NK-92 (cell line): ENCODE measurements around the gene NCKAP1.
"Not testable (repeated sequence)": the region's sequence is repeated elsewhere in the genome, so short reads cannot be mapped to it uniquely, and the experiment has no call there.

Experiments
- DNase-seq: peaks from one replicate; lab custom pipeline; 2025; ENCODE audit not compliant: unreplicated experiment; lab: John Stamatoyannopoulos, UW

Gene NCKAP1

DNA sequence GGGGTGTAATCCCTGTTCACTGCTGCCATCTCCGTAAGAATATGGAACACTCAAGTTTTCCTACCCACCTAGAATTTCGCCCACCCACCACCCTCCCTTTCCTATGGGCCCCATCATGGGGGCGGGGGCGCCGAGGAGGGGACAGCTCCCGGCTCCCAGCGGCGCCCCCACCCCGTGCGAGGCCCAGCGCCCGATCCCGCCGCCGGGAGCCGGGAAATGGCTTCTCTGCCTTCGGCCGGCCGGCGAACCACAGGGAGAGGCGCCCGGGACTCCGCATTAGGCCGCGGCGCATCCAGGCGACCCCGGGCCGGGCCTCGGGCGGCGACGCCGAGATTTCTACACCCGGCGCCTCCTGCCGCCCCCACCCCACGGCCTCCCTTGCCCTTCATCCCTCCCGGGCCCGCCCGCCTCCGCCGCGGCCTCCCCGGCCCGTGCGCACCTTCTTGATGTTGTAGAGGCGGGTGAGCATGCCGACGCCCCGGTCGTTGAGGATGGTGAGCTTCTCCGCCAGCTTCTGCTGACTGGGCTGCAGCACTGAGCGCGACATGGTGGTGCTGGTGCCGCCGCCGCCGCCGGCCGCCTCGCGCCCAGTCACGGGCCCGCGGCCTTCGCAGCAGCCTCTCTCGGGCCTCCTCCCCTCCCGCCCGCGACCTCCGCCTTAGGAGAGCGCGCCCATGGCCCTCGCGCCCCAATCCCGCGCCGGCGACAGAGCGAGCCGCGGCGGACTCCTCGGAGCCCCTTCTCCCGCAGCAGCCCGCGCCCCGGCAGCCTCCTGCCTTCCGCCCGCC lies 510 bp downstream of the NCKAP1 start:
- DNase-seq: no peak

DNA sequence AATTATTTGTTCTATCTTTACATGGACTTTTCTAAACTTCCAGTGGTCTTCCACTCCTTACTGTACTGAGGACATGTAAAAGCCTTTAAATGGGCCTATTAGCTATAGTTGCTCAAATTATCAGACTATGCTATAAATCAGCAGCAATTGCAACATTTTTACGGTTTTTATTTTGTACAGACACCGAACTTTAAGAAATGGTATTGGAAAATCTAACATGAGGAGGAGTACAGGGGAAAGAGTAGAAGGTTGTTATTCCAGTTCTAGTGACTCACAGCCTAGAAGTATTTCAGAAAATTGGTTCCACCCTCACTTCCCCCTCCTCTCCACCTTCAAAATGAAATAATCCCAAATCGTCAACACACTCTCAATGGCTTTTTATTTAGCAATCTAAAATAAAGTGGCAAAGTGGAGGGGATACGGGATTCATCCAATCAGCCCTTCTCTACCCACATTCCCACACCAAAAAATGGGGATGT lies 1.1 kb downstream of the NCKAP1 start:
- no peak for DNase-seq

DNA sequence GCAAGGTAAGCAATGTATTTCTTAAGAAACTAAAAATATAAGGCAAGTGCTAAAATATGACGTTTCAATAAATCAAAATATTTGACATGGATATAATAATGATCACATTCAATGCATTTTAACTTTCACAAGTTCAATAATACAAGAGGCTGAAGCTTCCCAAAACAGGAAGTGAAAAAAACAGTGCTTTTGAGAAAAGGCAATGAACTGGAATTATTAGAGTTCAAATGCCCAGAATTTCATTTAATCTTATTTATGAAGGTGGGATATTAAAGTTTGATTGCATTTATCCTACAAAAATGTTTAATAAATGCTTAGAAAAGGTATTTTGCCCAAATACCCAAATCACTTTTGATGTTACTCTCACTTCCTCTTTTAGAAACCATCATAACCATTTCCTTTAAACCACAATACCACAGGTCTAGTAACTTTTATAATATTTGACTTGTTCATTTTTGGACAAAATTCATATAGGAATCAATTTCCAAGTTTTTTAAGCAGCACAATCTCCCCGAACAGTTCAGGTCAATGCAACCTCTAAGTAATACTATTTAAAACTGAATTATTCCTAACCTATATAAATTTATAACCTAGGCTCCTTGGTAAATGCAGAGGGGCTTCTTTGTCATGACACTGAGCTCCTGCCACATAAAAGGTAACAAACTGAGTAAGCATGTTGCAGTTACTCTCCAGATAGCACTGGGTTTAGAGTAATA lies 2.1 kb downstream of the NCKAP1 start:
- no peak for DNase-seq

DNA sequence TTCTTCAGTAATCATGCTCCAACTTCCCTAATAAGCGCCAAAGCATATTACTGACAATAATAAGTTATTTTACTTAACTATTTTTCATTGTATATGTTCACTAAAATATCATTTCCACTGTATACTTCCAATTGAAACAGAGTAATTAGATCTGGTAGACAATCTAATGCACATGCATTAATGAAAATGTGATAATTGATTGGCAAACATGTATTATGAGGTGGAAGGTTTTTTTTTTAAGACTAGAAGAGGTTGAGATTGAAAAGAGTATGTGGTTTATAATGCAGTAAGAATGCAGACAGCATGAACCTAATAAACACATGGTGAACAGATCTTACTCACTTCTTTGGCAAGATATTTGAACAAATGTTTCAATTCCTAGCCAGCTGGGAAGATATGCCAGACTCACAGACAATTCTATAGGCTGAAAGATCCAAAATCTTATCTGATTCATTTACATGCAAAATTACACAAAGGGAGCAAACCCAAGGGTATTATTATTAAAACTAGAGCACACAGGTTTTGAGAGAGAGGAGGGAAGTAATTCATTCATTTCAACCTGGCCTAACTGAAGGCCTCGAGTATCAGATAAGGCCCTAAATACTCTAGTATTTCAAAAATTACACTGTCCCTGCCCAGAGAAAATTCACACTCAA lies 2.8 kb downstream of the NCKAP1 start:
- DNase-seq: no peak

DNA sequence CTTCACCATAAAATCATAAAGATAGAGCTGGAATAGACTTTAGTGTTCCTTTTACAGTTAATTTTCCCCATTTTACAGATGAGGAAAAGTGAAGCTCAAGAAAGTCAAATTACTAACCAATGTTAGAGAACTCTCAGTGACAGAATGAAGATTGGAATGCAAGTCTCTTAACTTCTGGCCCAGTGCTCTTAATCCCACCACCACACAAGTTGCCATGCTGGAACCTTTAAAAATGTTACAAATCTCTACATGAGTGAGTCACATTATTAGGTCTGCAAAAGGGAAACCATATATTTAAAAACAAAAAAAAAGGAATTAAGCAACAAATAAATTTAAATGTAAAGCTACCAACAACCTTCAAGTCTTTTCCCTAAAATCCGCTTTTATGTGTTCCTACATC lies 3.5 kb downstream of the NCKAP1 start:
- DNase-seq: no peak

DNA sequence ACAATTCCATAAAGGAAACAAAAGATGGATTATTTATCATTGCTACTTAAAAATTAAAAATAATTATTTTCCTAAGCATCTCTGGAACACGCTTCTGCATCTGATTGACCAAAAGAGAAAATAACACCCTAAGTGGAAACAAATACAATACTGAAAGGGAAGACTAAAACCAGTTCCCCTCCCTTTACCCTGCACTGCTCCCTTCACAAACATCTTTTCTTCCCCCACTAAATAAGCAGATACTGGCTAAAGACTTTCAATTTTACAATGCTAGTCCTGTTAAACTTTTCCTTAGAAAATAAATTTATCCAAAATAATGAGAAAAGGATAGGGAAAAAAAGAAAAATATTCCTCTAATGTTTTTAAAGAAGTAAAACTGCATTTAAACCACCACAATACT lies 4.3 kb downstream of the NCKAP1 start:
- DNase-seq: no peak

DNA sequence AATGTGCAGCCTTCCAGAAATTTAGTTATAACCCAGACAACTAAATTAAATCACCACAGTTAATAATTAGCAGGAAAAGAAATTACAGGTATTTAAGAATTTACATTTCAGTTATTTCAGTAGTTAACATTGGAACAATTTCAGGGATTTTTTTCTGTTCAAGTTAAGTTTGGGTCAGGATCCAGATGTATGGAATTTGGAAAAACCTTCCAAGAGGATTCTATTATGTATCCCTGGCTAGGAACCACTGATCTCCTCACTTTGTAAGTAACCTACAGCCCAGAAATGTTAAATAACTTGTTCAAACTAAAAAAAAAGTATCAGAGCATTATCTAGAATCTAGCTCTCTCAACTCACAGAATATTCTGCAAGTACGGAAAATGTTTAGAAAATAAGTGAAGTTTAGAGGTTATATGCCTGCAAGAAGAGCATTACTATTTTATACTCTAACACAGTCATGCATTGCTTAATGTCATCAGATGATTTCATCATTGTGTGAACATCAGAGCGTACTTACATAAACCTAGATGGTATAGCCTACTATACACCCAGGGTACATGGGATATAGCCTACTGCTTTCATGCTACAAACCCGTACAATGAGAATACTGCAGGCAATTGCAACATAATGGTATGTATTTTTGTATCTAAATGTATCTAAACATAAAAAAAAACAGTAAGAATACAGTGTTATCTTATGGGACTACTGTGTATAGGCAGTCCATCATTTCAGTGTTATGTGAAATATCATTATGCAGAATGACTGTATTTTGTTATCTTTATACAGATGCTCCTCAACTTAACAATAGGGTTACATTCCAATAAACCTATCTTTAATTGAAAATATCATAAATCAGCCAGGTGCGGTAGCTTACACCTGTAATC lies 6.1 kb downstream of the NCKAP1 start:
- DNase-seq: no peak

DNA sequence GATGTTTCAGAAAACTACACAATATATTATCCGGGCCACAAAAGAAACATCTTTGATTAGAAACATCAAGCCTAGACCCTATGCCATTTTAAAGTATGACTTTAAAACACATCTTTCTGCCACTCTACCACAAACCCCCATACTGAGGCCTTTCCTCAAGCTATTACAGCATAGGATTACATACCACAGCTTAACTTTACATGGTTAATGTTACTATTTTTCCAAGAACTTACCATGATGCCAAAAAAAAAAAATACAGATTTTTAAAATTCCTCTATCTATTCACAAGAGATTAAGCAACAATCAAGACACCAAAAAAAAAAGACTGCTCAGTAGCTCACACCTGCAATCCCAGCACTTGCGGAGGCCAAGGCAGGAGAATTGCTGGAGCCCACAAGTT lies 9.0 kb downstream of the NCKAP1 start:
- DNase-seq: no peak

DNA sequence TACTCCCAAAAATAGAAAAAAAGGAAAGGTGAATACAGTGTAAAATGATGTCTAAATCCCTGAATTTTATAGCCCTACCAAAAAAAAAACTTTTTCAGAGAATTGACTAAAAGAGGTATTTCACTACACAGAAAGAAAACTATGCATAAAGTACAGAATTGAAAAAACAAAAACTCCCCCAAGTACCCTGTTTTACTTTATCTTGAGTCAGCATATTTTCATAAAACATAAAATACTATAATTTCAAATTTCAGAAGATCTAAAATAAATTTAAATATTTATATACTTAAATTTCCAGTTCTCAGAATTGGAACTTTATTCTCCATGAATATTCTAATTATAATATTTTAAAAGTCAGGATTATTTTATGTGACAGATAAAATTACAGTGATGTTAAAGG lies 10.1 kb downstream of the NCKAP1 start:
- DNase-seq: no peak

DNA sequence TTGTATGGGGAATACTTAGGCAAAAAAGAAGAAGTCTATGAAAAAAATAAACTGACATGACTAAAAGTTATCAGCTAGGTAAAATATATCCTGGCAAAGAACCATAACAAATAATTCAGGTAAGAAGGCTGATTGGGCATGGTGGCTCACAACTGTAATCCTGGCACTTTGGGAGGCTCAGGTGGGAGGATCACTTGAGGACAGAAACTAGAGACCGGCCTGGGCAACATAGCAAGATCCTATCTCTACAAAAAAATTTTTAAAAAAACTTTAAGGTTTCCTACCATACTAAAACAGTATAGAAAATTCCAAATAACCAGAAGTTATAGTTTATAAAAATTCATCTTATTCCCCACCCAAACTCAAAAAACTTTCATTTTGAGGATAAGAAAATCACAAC lies 10.8 kb downstream of the NCKAP1 start:
- DNase-seq: no peak

DNA sequence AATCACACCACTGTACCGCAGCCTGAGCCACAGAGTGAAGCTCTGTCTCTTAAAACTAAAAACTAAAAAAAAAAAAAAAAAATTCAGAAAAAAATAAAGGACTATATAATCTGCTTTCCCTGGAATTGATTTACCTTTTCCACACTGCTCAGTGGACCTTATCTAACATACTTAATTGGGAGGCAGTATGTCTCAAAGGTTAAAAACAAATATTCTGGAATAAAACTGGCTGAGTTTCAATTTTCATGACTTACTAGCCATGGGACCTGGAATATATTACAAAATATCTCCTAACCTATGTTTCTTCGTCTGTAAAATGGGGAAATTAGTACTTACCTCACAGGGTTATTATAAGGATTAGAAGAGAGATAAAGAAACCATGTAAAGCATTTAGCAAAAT lies 11.8 kb downstream of the NCKAP1 start:
- no peak for DNase-seq

DNA sequence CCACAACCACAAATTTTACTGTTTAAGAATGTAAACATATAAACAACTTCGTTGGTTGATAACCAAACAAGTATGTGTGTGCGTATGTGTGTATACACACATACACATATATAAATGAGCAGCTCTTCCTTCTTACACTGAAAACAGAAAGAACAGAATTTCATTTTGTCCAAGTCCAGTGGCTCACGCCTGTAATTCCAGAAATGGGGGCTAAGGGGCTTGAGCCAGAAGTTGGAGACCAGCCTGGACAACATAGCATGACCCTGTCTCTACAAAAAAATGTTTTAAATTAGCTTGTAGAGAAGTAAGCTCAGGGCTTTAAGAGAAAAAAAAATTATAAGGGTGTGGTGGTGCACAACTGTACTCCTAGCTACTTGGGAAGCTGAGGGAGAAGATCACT lies 12.3 kb downstream of the NCKAP1 start:
- no peak for DNase-seq

DNA sequence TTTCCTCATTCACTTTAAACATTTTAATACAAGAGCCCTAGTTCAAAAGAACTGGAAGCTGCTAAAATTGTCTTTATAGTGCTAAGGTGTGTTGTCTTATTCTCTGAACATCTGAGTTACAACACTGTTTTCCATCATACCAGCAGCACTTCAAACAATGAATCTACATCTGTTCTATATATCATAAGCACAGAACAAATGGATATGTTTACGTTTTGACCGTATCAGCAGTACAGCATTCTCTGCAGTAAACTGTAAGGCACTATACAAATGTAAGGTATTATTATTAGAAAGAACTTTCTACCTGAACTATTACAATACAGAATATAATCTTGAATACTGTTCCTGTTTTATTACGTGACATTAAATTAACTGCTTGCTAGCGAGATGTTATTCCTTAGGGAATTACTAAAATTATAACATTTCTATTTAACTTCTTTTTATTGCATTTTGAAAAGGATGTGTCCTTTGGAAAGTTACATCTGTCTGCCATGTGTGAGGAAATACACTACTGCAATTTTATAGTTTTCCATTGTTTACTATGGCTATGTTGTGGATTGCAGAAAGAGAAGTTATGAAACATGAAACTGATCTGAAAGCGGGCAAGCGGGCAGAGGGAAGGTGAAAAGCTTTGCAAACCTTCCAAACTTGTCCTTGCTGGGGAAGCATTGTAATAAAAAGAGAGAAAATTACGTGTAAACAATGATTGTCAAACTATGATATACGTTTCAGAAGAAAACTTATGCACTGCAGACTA lies 13.7 kb downstream of the NCKAP1 start:
- no peak for DNase-seq

DNA sequence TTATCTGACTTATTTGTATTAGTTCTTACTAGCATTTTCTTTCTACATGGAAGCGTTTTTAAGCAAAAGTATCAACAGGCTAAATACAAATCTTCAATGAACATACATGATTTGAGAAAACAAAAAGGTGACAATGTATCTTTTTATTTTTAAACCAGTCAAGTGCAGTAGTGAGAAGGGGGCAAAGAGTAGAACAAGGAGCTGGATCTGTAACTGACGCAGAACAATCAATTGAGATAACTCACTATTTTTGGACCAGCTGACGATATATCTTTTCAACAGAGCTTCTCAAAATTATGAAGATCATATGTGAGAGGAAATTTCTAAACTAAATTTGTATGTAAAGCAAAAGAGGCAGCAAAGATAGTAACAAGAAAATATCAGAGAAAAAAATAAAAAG lies 15.5 kb downstream of the NCKAP1 start:
- DNase-seq: no peak

DNA sequence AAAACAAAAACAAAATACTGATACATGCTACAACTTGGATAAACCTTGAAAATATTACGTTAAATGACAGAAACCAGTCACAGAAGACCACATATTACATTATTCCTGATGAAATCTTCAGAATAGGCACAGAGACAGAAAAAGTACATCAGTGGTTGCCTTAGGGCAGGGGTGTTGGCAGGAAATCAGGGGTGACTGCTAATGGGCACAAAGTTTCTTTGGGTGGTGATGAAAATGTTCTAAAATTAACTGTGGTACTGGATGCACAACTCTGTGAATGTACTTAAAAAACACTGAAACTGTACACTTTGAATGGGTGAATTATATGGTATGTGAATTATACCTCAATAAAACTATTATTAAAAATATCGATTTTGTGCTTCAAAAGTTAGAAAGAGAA lies 16.6 kb downstream of the NCKAP1 start:
- no peak for DNase-seq

DNA sequence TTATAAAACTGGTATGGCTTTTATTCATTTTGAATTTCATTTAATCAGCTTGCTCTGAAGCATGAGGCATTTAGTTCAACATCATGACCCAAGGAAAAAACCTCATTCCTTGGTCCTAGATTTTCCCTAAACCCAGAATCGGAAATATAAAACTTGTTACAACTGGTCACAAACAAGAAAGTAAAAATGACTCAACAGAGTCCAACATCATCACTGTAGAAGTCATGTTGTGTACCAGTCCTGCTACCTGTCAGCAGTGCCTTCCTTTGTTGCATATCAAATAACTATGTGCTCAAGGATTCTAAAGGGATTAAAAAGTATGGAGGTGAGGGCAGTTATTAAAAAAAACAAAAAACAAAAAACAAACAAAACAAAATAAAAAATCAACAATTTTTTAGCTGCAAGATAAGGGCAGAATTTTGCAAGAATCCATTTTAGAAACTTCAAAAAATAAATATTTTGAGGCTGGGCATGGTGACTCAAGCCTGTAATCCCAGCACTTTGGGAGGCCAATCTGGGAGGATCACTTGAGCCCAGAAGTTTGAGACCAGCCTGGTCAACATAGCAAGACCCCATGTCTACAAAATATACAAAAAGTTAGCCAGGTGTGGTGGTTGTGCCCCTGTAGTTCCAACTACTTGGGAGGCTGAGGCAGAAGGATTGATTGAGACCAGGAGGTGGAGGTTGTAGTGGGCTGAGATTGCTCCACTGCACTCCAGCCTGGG lies 18.4 kb downstream of the NCKAP1 start:
- no peak for DNase-seq

DNA sequence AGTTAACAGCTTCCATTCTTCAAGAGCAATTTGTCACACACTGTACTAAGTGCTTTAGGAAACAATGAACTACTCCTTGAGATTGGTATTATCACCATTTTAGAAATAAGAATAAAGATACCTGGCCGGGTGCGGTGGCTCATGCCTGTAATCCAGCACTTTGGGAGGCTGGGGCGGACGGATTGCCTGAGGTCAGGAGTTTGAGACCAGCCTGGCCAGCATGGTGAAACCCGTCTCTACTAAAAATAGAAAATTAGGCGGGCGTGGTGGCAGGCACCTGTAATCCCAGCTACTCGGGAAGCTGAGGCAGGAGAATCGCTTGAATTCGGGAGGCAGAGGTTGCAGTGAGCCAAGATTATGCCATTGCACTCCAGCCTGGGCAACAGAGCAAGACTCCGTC lies 20.4 kb downstream of the NCKAP1 start:
- not testable (repeated sequence) for DNase-seq

DNA sequence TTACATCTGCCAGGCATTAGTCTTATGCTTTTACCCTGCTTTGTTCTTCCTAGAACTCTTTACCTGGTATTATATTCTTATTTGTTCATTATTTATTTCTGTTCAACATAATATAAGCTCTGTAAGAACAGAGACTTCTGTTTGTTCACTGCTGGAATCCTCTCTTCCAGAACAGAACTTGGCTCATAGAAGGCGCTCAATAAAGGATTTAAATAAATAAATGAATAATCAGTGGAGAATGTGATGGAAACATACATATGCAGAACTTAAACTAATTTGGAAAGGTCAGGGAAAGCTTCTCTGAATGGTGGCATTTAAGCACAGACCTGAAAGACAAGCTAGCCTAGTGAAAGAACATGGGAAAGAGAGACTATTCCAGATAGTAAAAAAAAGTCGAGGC lies 24.3 kb downstream of the NCKAP1 start:
- DNase-seq: no peak

DNA sequence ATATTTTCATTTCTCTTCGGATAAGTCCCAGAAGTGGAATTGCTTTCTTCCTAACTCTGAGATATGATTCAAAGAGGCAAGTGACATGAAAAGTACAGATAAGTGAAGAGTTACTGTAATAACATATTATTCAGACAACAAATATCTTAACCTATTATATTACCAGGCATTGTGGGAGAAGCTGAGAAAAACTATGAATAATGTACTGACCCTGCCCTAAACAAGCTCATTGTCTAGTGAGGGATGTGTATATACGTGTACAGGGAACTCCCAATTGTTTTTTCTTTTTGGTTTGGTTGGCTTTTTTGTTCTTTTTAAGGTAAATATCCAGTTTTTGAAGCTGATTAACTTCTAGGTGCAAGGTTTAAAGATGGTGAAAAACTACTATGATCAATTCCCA lies 26.5 kb downstream of the NCKAP1 start:
- DNase-seq: no peak

DNA sequence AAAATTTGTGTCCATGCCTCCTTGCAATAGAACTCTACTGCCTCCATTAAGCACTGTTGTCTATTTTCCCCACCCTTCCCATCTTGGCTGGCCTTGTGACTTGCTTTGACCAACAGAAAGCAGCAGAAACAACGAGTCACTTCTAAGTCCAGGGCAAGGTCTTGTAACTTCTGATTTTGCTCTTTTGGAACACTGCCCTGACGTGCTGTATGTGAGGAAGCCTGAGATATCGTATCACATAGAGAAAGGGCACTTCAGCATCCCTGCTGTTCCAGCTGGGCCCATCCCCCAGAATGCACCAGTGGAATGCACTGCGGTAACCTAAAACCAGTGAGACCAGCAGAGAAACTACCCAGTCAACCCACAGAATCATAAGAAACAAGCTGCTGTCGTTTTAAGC lies 28.1 kb downstream of the NCKAP1 start:
- DNase-seq: no peak
